NCI-H146 treated with DMSO at 0.1 percent for 48 hours (cell line): ENCODE results near the gene NOTUM.
"Not testable (repeated sequence)": the region's sequence is repeated elsewhere in the genome, so short reads cannot be mapped to it uniquely, and the experiment has no call there.

ENCODE experiments used
- DNase-seq: peaks from one replicate; lab custom pipeline; 2025; ENCODE audit not compliant: unreplicated experiment; lab: John Stamatoyannopoulos, UW

NOTUM gene

DNA sequence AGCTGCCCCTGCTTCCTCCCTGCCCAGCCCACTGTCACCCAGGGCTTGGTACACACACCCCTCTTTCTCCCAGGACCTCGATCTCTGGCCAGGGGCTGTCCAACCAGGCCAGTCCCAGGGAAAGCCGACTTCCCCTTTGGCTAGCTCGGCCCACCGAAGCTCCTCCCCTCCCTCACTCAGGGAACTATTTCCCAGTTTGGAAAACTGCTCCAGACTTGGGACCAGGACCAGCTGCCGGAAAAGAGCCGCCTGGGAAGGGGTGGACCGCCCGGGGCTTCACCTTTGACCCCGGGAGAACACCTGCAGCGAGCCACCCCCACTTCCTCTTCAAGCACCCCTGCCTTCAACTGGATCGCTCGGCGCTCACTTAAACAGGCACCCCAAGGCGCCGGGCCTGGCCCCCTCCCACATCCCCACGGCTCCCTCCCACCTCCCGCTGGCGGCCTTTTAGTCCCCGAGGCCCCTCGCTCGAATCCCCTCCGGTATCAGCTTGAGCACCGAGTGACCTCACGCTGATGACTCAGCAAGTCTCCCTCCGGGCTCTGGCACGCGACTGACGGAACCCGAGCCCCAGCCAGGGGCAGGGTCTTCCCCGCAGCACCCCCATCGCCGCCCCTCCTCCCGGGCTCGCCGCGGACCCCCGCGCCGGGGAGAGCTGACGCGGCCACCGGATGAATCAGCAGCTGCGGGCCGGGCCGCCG, 34.4 kb downstream of the NOTUM start:
- DNase-seq = peak; percentile 21

DNA sequence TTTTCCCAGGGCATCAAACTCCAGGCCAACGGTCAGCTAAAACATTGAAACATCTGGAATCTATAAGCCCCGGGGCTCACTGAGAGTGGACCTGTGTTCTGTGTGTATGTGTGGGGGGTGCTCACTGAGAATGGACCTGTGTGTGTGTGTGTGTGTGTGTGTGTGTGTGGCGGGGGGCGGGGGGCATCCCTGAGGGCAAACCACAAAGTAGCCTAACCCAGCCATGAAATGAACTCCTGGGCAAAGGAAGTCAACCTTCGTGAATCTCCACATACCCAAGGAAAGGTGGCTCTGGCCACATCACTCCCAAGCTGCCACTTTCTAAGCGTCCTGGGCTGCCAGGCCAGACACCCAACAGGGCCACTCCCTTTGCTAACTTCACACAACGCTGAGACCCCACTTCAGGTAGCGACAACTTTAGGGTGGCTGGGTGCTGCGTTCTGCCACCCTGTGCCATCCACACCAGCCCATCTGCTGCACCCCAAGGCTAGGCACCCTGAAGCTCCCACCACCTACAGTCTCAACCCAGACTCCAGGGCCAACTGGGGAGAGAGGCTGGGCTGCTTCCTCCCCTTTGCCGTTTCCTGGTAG, 35.0 kb downstream of the NOTUM start:
- no peak for DNase-seq

DNA sequence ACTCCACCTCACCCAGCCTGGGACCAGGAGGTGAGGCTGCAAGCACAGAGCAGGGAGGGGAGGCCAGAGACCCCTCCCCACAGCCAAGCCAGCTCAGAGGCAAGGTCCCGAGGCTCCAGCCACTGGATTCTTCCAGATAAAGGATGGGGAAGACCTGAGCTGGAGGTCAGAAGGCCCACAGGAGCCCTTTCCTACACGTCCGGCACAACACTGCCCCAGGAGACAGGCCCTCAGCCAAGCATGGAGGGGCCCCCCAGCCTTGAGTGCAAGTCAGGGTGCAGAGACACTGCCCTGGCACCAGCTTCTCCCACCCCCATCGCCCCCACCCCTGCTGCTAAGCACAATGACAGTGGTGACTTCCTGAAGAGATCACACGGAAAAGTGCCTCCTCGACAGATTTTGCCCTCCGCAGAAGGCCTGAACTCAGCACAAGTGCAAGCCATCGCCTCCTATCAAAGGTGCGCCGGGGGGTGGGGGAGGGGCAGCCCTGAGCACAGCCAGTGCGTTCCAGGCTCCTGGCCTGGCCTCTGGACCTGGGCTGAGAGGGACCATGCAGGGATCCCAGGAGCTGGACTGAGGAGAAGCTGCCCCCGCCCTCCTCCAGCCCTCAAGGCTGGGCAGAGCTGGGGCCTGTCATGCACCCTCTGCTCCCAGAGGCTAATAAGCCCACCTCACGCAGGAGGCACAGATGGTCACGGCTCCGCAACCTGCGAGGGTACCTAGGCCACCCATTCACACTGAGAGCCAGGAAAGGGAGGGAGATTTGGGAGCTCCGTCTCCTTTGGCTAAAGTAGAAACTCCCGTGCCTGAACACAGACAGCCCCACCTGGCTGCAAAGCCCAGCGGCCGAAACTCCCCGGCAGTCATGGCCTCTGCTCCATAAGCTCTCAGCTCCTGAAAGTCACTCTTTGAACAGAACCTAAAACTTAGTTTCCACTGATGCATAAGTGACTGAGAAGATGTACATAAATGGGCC, 36.1 kb downstream of the NOTUM start:
- DNase-seq = no peak

DNA sequence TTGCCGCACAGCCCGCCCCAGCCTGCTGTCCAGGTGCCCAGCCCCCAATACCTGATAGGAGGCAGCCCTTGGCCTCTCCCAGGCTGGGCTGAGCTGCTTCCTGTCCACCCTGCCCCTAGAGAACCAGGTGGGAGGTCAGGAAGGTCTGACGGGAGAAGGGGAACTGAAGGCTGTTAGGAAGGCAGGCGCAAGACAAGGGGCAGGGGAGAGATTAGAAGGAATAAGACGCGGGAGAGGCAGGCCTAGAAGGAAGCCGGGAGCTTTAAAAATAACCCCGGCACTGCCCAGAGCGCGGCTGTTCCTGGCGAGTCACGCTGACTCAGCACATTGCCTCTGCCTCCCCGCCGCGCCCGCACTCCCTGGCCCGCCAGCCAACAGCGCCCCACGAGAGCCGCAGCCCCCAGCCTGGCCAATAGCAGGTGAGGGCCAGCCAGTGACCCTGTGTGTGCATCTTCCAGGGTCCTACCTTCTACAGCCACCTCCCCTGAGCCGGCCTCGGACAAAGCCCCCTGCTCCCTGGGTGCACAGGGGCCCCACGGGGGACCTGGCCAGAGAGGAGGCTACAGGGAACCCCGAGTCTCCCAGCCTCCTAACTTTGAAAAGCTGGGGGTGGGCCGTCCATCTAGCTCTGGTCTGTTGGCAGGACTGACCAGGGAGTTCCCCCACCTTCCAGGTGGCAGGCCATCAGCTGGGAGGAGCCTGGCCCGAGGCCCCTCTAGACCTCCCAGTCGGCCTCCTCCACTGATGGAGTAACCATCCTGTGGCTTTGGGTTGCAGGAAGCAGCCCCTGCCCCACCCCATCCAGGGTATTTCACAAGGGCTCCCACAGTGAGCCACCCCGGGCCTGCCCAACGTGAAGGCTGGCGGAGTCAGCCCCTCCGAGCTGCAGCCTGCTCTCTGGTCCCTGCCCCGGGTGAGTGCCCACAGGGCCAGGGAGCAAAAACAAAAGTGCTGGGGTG, 37.4 kb downstream of the NOTUM start:
- DNase-seq = no peak

DNA sequence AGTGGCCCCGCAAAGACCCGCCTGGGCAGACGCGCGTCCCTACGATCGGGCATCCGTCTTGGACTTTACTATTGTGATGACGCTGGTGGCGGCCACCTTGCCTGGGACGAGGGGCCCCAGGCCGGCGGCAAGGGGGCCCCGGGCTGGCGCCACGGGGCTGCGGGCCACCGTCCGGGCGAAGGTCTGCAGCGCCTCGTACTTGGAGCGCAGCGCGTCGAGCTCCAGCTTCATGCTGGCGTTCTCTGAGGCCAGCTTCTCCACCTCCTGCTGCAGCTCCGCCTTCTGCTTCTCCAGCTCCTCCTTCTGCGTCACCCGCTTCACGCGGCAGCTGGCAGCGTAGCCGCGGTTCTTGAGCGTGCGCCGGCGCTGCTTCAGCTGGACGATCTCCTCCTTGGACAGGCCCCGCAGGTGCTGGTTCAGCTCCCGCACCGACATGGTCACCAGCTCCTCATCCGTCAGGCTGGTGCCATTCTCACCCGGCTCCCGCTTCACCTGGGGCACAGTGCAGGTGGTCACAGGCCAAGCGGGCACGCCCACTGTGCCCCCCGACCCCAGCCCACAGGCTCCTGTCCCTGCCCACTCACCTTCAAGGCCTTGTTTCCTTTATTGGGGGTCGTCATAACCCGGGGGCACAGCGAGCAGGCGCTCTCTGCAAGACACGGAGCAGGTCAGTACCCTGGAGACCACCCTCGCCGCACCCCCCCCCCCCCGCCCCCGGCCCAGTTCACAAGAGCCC, 38.3 kb downstream of the NOTUM start:
- no peak for DNase-seq

DNA sequence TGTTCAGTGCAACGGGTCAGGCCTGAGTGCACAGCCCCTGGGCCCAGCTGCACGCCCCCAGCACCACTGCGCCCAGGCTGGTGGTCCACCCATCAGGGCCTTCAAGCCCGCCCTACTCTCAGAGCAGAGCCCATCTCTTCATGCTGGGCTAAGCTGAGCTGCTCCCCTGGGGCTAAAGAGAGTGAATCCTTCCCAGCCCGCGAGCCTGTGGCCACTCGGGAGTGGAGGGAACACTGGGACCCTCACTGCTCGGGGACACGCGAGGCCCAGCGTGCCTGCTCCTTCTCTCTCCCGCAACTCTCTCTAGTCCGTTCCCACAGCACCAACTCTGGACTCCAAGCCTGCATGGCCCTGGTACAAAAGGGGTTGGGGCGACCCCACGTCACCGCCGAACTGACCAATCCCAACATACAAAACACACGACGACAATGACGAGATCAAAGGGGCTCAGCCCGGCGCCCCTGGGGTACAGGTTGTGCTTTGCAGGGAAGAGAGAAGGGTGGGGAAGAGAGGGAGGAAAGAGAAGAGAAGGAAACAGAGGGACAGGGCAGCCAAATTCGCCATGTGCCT, 38.9 kb downstream of the NOTUM start:
- no peak for DNase-seq

DNA sequence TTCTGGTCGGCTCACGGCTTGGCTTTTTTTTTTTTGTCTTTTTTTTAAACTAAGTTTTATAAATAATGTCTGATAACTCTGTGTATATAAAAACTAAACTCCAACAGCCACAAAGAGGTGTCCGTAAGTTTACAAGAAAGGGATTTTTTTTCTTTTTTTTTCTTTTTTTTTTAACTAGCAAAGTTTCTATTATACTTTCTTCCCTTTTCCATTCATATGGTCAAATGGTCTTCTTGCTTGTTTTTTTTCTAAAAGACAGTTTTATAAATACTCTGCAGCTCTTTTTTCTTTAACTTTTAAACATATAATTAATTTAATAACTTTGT, 39.5 kb downstream of the NOTUM start:
- no peak for DNase-seq

DNA sequence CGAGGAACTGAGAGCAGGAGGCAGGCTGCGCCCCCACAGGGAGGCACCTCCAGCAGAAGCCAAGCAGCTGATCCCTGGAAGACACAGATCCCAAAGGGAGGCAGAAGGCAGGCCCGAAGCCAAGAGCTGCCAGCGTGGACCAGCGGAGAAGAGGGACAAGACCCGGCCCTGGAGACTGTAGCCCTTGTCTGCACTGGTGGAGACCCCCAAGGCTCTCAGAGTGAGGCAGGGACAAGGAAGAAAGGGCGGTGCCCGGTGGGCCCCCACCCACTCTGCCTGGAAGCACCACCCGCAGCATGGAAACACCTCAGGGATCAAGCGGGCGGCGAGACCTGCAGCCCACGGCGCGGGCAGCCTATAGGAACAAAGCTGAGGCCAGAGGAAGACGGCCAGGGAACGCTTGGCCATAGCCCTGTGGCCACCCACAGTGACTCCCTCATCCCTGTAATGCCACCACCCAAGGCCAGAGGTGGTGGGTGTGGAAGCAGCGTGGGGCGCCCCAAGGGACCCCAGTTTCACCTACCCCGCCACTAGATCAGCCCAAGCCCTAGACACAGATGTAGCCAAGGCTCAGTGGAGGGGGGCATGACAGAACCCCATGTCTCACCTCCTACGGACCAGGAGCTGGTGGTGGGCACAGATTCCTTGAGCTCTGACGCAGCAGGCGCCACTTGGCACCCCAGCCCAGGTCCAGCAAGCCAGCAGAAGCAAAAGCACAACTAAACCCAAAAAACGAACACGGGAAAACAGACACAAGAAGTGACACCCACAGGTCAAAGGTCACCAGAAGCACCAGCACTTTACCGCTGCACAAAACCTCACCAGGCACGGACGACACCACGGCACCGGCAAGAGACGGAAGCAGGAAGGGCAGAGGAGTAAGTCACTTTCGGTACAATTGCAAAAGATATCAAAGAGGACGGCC, 40.1 kb downstream of the NOTUM start:
- no peak for DNase-seq

DNA sequence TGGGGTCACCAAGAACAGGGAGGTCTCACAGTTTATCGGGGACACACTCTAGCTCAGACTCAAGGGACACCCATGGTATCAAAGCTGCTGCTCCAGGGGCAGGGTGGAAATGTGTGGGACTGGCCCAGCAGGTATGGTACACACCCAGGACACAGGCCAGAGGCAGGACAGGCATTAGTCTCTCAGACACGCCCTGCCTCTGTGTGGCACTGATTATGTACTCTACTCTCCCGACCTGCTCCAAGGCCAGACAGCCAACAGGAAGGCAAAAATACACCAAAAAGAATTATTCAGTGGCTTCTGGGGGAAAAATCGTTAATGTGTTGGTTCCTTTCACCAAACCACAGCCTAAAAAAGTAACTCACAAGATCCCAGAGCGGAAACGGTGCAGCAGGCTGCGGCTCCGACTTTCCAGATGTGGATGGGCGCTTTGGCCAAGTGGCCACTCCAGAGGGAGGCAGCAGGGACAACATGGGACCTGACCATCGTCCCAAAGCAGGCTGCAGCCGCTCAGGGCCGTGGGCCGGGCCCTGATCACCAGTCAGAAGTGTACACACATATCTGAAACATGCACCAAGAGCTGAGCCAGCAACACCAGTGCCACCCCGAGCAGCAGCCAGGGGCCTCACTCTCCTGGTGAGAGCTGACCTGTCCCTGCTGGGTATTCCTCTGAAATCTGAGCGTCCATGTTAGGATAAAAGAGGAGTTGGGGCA, 42.0 kb downstream of the NOTUM start:
- DNase-seq = no peak

DNA sequence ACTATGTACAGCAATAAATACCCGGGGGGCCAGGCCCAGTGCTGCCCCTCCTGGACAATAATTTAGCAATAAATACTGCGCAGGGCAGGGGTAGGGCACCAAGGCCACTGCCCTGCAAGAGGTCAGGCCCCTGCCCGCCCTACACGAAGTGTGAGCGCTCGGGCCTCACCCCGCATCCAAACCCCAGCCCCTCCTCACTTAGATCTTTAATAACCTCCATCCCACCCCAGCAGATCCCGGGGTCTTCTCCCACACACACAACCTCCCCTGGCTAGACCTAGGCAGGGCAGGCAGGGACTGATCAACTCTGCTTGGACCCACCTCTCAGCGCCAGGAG, 42.7 kb downstream of the NOTUM start:
- not testable (repeated sequence) for DNase-seq

DNA sequence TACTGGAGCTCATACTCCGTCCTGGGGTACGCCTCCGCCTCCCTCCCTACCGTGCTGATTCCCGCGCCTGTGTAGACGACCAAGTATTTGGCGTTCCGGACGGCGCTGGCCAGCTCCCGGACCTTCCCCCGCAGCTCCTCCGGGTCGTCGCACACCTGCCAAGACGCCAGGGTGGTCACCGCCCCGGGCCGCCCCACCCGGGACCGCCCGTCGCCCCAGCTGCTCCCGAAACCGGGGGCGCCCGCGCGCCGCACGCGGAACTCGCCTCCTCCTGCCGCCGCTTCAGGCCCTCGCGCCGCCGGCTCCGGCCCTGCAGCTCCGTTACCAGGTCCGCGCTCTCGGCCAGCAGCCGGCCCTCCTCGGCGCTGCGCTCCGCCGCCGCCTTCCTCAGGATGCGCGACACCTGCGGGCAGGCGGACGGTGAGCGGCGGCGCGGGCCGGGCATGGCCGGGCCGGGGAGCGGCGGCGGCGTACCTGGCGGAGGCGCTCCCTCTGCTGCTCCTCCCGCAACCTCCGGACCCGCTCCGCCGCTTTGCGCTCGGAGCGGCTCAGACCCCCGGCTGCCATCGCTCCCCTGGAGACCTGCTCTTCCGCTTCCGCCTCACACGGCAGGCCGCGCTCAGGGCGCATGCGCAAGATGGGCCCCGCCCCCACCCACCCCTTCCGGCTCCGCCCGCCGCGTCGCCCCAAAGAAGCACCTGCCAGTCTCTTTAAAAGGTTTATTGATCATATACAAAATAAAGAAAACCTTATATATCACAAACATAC, 43.2 kb downstream of the NOTUM start, which contains the start of gene SIRT7:
TSS of gene SIRT7 (minus strand) at position 612 of the 768 bp plus-strand sequence. CDS start at position 567, 45 bp downstream.
- peak; percentile 61 for DNase-seq

DNA sequence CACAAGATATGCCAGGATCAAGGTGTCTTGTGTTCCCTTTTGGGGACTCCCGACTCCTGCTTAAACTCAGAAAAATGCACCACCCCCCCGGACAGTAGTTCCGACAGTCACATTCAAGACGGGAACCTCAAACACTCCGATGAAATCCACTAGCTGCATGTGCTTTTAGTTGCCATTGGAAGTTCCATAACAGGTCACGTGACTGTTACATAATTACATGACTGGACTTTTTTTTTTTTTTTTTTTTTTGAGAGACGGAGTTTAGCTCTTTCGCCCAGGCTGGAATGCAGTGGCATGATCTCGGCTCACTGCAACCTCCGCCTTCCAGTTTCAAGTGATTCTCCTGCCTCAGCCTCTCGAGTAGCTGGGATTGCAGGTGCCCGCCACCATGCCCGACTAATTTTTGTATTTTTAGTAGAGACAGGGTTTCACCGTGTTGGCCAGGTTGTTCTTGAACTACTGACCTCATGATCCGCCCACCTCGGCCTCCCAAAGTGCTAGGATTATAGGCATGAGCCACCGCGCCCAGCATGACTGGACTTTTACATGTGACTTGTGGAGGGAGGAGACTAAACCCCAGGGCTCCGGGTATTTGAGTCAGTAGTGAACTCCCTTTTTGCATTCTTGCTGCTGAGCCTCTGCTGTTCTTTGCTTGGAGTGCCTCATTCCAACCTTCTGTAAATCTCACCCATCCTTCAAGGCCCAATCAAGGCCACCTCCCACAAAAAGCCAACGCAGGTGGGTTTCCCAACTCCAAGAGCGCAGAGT, 44.6 kb downstream of the NOTUM start:
- DNase-seq = no peak

DNA sequence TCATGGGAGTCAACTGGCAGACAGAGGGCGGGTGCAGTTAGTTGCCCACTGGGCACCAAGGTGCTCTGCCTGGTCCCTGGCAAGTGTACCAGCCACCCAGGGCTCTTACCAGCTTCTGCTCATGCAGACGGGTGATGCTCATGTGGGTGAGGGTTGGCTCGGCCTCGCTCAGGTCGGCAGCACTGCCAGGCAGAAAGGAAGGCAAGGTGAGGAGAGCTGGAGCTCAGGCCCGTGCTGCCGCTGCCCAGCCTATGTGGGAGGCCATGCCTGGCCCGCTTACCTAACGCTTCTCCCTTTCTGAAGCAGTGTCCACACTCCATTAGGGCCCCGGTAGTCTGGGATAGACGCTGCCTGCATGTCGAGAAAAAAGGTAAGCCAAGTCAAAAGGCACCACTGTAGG, 45.7 kb downstream of the NOTUM start:
- no peak for DNase-seq

DNA sequence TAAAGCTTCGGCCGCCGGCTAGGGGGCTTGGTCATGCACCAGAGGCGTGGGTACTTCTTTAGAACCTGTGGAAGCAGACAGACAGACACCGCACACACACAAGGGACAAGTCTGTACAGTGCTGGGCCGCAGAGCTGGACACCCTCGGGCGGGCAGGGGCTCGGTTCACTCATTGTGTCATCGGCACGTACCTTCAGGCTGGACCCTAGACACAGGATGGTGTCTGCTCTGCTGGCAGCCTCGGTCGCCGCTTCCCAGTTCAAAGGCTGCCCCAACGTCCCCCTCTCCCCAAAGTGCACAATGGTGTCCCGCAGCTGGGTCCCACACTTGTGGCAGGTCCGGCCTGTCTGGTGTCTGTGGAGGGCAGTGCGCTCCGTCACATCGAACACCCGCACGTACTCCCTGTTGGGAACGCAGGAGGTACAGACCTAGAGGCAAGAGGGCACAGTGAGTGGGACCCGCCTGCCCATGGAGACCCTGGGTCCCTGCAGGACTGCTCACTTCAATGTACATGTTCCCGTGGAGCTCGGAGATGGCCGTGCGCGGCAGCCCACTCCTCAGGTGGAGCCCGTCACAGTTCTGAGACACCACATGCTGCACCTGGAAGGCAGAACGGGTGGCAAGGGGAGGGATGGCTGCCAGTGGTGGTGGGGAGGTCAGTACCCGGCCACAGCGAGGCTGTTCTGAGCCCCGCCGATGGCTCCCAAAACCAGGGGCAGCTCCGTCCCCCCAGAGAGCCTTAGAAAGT, 46.7 kb downstream of the NOTUM start:
- DNase-seq = no peak

DNA sequence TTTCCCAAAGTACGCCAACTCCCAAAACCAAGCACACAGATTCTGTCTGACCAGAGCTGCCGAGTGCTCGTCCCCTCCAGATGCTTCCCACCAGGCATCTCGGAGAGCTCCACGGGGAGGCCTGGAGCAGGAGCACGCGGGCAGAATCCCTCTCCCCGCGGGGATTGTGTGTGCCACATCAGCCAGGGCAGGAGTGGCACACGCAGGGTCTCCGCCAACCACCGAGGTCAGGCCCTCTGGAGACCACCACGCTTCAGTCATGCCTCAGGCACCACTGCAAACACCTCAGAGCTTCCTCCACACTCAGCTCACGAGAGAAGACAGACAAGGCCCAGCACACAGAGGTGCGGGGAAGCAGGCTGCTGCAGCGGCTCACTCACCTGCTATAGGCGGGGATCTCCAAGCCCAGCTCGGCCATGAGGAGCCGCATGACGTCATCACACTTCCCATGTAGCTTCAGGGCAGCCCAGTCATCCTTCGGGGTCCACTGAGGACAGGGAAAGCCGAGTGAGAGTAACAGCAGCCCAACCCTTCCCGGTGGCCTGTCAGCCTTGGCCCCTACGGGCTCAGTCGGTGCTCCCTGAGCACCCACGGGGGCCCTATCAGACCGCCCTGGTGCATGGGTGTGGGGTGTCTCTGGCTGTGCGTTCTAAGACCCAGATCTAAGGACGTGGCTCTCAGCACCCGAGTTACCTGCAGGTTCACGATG, 47.4 kb downstream of the NOTUM start:
- DNase-seq = no peak
